GM21737 (cell line): Measurements from ENCODE around the gene RAB30.
A peak's percentile ranks its signal among the peaks of the same experiment; 100 is the strongest.

Experiments
- ATAC-seq: cut with Tn5 transposase; IDR thresholded peaks from one replicate; pipeline ENCODE4 v1.9.1; 2021; ENCODE audit warnings: mild to moderate bottlenecking, moderate library complexity; ENCODE audit not compliant: unreplicated experiment

The RAB30 gene, protein sequence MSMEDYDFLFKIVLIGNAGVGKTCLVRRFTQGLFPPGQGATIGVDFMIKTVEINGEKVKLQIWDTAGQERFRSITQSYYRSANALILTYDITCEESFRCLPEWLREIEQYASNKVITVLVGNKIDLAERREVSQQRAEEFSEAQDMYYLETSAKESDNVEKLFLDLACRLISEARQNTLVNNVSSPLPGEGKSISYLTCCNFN

DNA sequence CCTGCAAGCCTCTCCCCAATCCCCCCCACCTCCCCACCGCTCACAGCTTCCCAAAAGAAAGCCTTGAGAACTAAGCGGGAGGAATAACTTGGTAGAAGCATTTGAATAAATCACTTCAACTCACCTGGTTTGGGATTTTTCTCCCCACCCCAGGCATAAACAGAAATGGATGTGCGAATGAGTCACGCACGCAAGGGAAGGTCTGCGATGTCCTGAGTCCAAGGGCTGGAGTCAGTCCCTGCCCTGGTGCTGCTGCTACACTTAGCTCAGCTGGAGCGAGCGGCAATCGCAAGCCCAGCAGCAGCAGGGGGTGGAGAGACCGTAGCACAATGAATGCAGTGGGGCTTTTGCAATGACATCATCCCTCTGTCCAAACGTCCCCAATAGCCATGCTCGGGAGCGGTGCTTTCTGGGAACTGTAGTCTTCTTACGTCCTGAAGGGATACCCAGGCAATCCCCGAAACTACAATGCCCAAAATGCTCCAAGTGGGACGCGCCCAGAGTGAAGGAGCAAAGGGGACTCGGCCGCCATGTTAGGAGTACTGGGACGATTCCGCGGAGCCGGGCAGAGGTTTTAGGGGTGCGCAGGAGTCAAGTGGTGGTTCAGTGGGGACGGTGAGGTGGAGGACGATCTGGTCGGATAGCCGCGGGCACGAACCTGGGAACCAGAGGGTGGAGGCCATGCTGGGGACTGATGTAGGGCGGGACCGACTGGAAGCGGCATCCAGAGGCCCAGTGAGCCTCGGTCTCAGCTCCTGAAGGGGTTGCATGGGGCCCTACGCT, at the start of gene RAB30:
Gene RAB30, minus strand, starts transcription at position 331 of the 783 bp plus-strand sequence. CDS start 74,581 bp downstream, outside the sequence.
- ATAC-seq, result peak; percentile 95

DNA sequence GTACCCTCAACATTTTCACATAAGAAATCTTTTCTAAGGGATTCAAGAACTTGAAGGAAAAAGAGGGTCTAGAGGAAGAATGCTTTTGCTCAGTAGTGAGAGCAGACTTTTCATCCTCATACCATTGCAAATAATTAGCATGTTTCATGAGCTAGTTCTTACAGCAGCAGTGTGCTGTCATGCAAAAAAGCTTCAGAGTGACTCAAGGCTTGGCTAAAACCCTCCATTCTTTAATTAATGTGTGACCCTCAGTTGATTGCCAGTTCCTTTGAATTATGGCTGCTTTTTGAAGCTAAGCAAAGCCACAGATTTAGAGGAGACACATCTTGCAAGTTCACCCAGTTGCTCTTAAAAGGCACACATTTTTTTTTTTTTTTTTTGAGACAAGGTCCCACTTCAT, 48.6 kb upstream of the RAB30 start:
- ATAC-seq, result no peak

DNA sequence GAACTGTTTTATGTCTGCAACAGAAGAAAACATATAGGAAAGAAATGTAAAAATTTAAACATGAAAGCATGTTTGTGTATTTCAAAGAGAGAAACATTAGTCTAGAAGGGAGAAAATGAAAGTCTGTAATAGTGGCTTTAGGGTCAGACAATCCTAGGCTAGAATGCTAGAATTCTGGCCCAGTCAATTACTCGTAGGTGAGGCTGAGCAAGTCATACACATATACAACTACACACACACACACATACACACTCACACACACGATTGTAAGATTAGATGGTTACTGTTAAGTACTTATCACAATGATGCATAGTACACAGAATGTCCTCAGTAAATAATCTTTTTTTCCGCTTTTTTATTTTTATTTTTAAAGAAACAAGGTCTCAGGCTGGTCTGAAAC, 47.5 kb upstream of the RAB30 start:
- no peak for ATAC-seq

DNA sequence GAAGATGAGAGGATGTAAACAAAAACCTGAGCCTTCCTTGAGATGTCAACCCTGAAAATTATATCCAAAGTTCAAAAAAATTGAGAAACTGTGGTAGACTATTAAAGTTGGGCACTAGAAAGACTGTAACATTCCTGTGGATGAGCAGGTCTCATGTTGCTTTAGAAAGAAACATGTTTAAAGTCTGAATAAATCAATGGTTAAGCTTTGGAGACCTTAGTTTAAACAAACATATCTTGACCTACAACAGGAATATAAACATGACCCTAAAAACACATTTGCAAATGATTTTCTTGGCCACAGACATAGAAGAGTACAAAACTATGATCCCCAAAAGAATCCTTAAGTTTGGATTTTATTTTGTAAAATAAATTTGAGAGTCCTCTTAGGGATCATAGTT, 47.1 kb upstream of the RAB30 start:
- no peak for ATAC-seq

DNA sequence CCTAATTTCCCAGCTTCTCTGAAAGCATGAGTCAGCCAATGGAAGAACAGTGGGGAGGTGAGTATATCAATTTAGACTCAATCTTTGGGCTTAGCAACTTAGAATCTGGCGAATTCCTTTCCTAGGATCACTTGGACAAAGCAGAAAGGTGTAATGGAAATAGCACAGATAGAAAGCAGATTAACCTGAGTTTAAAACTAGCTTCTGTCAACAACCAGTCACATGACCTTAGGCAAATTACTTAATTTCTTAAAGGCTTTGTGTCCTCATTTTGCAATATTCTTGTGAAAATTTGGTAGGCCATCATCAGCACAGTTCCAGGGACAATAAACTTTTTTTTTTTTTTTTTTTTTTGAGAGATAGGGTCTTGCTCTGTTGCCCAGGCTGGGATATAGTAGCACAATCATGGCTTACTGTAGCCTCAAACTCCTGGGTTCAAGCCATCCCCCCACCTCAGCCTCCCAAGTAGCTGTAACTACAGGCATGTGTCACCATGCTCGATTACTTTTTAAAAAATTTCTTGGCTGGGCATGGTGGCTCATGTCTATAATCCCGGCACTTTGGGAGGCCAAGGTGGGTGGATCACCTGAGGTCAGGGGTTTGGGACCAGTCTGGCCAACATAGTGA, 44.4 kb upstream of the RAB30 start:
- ATAC-seq, result no peak

DNA sequence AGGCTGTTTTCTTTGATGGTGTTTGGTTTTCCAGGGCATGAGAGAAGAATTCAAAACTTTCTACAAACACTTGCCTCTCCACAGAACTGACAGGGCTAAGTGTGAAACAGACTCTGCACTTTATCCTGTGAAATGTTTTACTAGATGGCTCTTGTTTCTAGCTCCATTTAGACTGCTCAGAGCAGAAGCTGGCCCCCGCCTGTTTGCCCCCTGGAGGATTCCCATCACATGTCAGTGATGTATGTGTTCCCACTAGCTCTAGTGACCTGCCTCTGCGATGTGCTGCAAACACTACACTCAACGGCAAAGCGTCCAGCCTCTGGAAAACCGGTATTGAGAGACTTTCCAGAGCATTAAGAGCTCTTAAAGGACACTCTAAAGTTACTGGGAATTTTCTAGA, 43.9 kb upstream of the RAB30 start:
- ATAC-seq, result no peak

DNA sequence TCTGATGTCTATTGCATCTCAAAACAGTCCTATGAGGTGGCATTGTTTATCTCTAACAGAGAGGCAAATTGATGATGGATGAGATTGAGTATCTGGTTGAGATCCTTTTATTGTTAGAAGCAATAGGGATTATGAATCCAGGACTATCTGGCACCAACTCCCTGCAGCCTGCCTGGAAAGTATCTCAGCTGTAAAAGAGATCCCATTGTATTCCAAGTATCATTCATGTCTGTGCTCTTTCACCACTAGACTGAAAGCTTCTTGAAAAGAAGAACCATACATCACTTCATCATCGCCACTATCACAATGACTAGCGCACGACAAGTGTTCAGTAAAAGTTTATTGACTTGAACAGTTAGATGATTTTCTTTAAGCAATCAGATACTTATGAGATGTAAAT, 43.3 kb upstream of the RAB30 start:
- ATAC-seq, result no peak

DNA sequence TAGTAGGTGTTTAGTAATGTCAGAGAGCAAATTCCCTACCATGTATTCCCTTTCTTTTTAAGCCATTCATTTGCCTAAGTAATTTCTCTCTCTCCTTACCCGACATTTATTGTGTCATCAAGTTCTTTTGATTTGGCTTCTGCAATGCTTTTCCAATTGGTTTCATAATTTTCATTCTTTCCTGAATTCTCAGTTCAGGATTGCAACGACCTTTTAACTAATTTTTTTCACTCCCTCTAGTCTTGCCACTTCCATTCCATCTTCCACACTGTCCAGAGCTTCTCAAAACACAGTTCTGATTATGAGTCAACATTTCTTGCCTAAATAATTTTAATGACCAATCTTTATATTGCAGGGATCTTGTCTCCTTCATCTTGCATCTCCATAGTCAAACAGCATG, 41.2 kb upstream of the RAB30 start:
- ATAC-seq, result no peak

DNA sequence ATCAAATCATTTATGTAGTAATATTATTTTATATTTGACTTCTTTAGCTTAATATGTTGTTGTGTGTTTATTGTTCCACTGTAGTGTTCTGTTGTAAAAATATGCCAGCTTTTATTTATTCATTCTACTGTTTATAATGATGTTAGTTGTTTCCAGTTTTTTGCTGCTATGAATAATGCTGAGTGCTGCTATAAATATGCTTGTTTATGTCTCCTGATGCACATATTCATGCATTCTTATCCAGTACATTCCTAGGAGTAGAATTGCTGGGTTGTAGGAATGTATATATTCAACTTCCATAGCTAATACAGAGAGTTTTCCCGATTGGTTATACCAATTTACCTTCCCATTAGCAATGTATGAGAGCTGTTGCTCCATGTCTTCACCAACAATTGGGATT, 33.5 kb upstream of the RAB30 start:
- ATAC-seq, result no peak

DNA sequence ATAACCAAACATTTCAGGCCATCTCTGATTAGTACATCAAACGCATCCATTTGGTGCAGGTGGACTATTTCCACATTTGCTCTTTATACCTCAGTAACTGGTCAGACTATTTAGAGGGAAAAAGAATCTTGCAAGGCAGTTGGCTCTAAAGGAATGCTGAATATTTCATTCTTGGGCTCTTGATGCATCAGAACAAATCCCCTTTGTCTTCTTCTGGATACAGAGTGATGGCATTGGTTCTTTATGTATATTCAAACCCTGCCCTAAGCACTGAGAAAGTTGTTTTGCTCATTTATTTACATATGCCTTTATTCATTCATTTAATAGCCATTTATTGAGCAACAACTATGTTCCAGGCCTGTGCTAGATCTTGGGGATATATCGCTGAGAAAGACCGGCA, 31.1 kb upstream of the RAB30 start:
- ATAC-seq, result no peak

DNA sequence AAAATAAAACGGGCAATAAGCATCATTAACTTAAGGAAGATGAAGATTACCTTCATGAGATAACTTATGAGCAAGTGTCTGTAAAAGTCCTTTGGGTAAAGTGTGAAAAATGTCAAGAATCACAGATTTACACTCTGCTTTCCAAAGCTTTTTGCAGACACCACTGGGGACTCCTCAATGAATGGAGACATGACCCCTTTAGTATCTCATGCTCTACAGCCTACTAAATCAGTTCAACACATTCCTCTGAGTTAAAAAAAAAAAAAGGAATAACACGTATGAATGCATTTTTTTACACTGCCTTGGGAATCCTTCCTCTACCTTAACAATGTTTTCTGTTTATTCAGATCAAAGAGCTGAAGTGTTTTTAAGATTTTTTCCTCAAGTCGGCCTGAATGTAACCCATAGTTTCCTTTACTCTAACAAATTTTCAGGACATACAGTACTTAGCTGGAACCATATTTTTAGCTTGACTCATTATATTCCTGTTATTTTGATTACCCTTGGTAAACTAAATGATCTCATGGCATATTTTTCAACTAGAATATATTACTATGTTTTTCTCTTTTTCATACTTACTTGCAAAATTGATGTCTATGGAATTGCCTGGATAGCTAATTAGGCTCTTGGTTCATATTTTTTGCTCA, 25.9 kb upstream of the RAB30 start:
- no peak for ATAC-seq

DNA sequence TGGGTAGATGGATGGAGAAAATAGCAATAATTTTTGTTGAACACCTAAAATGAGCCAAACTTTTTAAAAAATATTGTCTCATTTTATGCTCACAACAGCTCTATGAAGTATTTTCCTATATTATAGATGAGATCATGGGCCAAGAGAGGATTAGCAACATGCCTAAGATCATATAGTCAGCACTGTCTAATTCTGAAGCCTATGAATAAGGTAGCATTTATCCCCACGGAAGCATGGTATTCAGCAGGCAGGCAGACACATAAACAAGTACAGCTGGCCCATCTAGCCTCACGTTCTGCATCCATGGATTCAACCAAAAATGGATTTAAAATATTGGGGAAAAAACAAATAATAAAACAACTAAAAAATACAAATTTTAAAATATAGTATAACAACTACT, 21.9 kb upstream of the RAB30 start:
- ATAC-seq, result no peak

DNA sequence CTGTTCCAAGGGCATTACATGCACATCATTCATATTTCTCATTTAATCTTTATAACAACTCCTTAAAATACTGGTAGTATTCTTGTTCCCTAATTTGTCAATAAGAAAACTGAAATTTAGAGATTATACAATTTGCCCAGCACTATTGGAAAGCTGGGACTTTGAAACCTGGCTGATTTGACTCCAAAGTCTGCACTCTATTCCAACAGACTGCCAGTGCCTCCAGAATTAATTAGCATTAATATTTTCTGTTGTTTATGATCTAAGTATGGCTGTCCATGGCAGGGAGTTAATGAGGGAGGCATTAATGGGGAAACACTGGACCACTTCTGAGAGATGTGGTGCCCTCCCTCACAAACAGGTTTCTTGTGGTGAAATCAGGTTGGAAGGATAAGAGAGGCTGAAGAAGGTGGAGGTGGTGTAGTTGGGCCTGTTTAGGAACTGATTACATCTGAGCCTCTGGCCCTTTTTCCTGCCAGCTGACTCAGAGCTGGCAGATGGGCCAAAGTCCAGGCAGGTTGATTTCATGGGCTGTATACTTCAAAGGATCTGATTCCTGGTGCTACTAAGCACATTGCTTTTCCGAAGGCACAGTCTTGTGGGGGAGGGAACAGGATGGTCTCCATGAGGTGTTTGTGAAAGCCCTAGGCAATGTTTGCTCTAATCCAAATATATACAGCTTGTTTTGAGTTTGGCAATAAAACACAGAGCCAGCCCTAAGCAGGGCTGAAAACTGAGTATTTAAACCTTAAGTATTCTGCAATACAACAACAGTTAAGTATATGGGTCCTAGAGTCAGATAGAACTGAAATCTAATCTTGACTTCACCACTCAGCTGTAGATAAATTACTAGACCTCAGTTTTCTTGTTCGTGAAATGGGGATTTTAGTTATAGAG, 21.0 kb upstream of the RAB30 start:
- ATAC-seq, result no peak

DNA sequence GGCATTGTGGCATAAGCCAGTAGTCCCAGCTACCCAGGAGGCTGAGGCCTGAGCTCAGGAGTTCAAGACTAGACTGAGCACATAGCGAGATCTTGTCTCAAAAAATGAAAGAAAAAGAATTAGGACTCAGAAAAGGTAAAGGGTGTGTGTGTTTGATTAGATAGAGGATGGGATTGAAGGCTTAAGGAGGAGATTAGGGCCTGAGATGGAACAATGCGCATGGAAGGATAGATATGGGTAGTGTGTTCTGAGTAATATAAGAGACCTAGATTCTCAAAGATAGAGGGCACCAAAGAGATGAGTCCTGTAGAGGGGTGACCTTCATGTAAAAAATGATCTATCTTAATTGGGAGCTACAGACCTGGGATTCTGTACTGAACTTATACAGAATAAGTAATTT, 17.3 kb upstream of the RAB30 start:
- no peak for ATAC-seq

DNA sequence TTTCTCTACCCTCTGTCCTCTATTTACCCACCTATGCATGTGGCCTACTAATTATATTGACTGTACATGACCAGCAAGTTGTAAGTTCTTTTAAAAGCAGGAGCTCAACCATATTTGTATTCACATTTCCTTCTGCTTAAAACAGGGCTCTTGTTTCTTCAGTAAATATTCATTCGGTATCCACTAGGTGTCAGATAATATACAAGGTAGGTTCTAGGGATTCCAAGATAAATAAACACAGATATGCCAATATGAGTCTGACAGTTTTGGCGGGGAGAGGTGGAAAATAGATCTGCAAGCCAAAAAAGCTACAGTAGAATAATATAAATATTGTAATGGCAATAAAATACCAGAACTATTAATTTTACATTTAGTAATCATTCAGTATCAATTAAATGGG, 15.3 kb upstream of the RAB30 start:
- no peak for ATAC-seq

DNA sequence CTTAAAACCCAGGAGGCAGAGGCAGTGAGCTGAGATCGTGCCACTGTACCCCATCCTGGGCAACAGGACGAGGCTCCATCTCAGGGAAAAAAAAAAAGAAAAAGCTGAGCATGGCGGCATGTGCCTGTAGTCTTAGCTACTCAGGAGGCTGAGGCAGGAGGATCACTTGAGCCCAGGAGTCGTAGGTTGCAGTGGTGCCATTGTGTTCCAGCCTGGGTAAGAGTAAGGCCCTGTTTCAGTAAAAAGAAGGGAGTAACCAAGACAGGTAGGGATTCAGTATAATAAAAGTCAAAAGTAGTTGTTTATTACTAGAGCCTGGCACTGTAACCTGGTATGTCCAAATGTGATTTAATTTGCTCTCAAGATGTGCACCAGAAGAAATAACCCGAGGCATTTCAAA, 8.1 kb upstream of the RAB30 start:
- ATAC-seq, result no peak

DNA sequence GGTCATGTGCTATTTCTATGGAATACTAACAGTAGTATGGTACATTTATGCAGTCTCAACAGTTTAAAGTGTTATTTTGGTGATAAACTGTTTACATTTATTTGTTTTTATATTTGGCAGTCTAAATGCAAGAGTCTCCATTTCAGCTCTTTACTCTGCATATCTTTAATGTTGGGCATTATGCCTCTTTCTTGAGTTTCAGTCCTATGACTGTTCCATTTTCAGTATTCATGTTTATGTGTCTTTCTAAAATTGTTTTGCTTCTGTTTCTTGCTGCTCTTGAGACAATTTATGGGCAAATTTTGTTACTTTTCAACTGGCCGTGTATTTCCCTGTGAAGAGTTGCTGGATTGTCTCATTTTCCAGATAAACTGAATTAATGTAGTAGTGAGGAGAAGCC, 6.6 kb upstream of the RAB30 start:
- ATAC-seq, result no peak

DNA sequence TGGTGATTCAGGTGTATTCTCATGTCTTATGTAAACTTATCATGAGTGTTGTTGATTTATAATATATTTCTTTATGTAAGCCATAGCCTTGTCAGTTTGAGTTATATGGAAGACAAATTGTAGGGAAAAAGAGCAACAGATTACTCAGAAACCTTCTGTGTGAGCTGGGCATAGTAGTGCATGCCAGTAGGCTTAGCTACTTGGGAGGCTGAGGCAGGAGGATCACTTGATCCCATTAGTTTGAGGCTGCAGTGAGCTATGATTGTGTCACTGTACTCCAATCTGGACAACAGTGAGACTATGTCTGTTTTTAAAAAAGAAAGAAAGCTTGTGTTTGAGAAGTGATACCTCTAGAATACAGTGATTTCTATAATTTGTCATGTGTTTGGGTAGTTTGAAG, 2.2 kb upstream of the RAB30 start:
- no peak for ATAC-seq

DNA sequence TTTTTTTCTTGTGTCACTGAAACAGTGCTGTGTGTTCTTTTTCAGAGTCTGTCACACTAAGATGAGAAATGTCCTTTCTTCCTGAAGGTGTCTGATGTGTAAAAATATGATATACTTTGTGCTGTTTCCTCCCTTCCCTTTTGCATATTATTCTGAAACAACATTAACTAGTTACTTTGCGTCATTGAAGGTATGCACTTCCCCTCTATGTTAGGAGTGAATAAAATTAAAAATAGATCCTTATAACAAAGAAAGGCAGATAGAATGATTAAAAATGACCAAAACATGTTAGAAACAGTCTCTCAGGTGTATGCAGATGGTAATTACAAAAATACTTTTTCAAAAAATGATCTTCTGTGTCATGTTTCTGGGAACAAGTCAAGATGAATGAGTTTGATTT, 1.6 kb upstream of the RAB30 start:
- ATAC-seq, result no peak

DNA sequence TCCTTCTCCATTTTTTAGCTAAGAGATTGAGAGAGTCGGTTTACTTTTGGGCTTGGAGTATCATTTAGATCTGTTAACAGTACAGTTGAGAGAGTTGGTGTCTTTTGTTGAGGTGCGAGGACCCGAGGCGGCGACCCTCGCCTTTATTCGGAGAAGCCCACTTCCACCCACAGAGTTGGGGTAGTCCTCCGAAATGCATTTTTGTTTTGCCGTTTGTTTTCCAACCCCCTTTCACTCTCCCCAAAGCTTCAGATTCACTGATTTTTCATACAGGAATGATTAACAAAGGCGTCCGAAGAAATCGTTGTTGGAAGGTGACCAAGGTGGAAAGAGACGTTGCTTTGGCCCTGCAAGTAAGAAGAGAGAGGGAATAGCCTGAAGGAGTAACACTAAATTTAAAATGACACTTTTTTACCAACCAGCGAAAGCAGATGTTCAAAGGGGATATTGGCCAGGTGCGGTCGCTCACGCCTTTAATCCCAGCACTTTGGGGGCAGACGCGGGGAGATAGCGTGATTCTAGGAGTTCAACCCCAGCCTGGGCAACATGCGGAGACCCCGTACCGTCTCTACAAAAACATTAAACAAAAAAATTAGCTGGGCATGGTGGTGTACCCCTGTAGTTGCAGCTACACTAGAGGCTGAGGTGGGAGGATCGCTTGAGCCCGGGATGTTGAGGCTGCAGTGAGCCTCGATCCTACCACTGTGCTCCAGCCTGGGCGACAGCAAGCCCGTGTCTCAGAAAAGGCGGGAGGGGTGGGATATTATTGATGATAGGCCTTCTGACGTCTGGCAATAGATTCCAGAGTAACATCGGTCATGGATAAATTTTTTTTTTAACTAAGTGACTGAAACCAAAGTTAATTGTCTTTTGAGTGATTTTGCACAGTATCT, 899 bp upstream of the RAB30 start:
- no peak for ATAC-seq
